HEK293 (cell line): ENCODE data around the gene PRRC2B.

Source experiments
- CTCF ChIP-seq: fragments of 450-650 bp; formaldehyde crosslinking; IDR thresholded peaks from 2 replicates; pipeline ENCODE4 v1.5.1; 2016; ENCODE audit warnings: missing biosample characterization, missing genetic modification characterization
- HIC1 ChIP-seq: fragments of 450-650 bp; formaldehyde crosslinking; IDR thresholded peaks from 2 replicates; pipeline ENCODE4 v1.5.1; 2016; ENCODE audit warnings: missing biosample characterization, missing genetic modification characterization
- YY1 ChIP-seq: fragments of 450-650 bp; formaldehyde crosslinking; IDR thresholded peaks from 2 replicates; pipeline ENCODE4 v1.5.1; 2018; ENCODE audit warnings: missing biosample characterization, missing genetic modification characterization
- YY2 ChIP-seq: fragments of 450-650 bp; formaldehyde crosslinking; IDR thresholded peaks from 2 replicates; pipeline ENCODE4 v1.5.1; 2016; ENCODE audit warnings: missing biosample characterization, missing genetic modification characterization
- ZBTB26 ChIP-seq: fragments of 450-650 bp; formaldehyde crosslinking; optimal IDR thresholded peaks from 2 replicates; pipeline ENCODE3; 2016; ENCODE audit warnings: missing biosample characterization, mild to moderate bottlenecking, missing genetic modification characterization
- ZNF324 ChIP-seq: fragments of 450-650 bp; formaldehyde crosslinking; IDR thresholded peaks from 2 replicates; pipeline ENCODE4 v1.5.1; 2016; ENCODE audit warnings: missing biosample characterization, missing genetic modification characterization
- ZNF501 ChIP-seq: fragments of 450-650 bp; formaldehyde crosslinking; IDR thresholded peaks from 2 replicates; pipeline ENCODE4 v1.5.1; 2016; ENCODE audit warnings: missing biosample characterization, missing genetic modification characterization
- ZNF660 ChIP-seq: fragments of 450-650 bp; IDR thresholded peaks from 2 replicates; pipeline ENCODE4 v1.5.1; 2018; ENCODE audit warnings: missing biosample characterization, mild to moderate bottlenecking, missing genetic modification characterization

- TF ChIP-seq ZNF660 (no peak), CTCF (tag by site-specific recombination) (no peak), HIC1 (tag by site-specific recombination) (no peak), ZNF501 (tag by site-specific recombination) (no peak), ZBTB26 (tag by site-specific recombination) (no peak), YY2 (tag by site-specific recombination) (no peak), YY1 (tag by site-specific recombination) (no peak), ZNF324 (tag by site-specific recombination) (no peak)
These were observed 53.3 kb downstream of the PRRC2B start for GRCh38 chr9:131447148-131447547.
